ENCODE data around the gene DES. TPM values are rescaled to one million over a fixed set of nuclear protein-coding genes. Genes with fewer than 3 reads are reported as not detected.

The DES gene
- total RNA-seq, 4 donors from 2014 or later: 19,008 to 28,635 (median 23,575) TPM

- intact Hi-C loops (cut with DNase I; ENCODE audit: low total_unique reads): loop anchor here (10.0 kb wide), 1 partner anchor 1591 kb away; no protein-coding TSS in a partner anchor
- Histone ChIP-seq H3K4me3 (no peak overlapping the region), H3K9me3 (no peaks in the 10 kb centered on the region), H3K36me3 (peaks cover 0 to 55% of the 10 kb centered on the region in 2 donors), H3K27ac (peak overlapping the region; percentile 95 to 100 (median 98)), H3K4me1 (peaks cover 23 to 48% of the 10 kb centered on the region in 2 donors), H3K27me3 (no peaks in the 10 kb centered on the region)
- DNase-seq: no peak
- no peak for ATAC-seq
- TF ChIP-seq POLR2A (IDR thresholded peaks at IDR 0.05): no peak
- TF ChIP-seq, protein P1, sequence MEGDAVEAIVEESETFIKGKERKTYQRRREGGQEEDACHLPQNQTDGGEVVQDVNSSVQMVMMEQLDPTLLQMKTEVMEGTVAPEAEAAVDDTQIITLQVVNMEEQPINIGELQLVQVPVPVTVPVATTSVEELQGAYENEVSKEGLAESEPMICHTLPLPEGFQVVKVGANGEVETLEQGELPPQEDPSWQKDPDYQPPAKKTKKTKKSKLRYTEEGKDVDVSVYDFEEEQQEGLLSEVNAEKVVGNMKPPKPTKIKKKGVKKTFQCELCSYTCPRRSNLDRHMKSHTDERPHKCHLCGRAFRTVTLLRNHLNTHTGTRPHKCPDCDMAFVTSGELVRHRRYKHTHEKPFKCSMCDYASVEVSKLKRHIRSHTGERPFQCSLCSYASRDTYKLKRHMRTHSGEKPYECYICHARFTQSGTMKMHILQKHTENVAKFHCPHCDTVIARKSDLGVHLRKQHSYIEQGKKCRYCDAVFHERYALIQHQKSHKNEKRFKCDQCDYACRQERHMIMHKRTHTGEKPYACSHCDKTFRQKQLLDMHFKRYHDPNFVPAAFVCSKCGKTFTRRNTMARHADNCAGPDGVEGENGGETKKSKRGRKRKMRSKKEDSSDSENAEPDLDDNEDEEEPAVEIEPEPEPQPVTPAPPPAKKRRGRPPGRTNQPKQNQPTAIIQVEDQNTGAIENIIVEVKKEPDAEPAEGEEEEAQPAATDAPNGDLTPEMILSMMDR (IDR thresholded peaks at IDR 0.05 in 4 of 5, conservative IDR thresholded peaks at IDR 0.05 in 1 of 5): no peak
- in situ Hi-C loops (cut with MboI; ENCODE audit: low sequenced_read_pairs in 4 of 4): no loop called here
These were observed 7.3 kb downstream of the DES start for GRCh38 chr2:219425238-219426067.

DNA sequence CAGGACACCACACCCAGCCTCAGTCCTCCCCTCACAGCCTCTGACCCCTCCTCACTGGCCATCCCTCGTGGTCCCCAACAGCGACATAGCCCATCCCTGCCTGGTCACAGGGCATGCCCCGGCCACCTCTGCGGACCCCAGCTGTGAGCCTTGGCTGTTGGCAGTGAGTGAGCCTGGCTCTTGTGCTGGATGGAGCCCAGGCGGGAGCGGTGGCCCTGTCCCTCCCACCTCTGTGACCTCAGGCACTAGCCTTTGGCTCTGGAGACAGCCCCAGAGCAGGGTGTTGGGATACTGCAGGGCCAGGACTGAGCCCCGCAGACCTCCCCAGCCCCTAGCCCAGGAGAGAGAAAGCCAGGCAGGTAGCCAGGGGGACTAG lies 7.9 kb downstream of the DES start:
- no peak overlapping the region for H3K4me3 ChIP-seq
- no peak for TF ChIP-seq POLR2A (IDR thresholded peaks at IDR 0.05)
- TF ChIP-seq, protein P1 (IDR thresholded peaks at IDR 0.05 in 4 of 5, conservative IDR thresholded peaks at IDR 0.05 in 1 of 5): no peak
- no peaks in the 10 kb centered on the region for H3K9me3 ChIP-seq
- no peaks in the 10 kb centered on the region for H3K27me3 ChIP-seq
- H3K27ac ChIP-seq: peak overlapping the region; percentile 95 to 100 (median 98)
- in situ Hi-C loops (cut with MboI; ENCODE audit: low sequenced_read_pairs in 4 of 4): no loop called here
- H3K4me1 ChIP-seq: peaks cover 26 to 45% of the 10 kb centered on the region in 2 donors
- no peak for ATAC-seq
- intact Hi-C loops (cut with DNase I; ENCODE audit: low total_unique reads): loop anchor here (10.0 kb wide), 1 partner anchor 1591 kb away; no protein-coding TSS in a partner anchor
- peaks cover 0 to 49% of the 10 kb centered on the region in 2 donors for H3K36me3 ChIP-seq
- DNase-seq: peak in 1 of 2 donors; percentile 26

GRCh38 chr2:219426534-219427136 lies 8.5 kb downstream of the DES start:
- DNase-seq (peak in 1 of 2 donors; percentile 45), ATAC-seq (no peak)
- peaks cover 26 to 45% of the 10 kb centered on the region in 2 donors for H3K4me1 ChIP-seq
- H3K9me3 ChIP-seq: no peaks in the 10 kb centered on the region
- no peak for TF ChIP-seq POLR2A (IDR thresholded peaks at IDR 0.05)
- TF ChIP-seq, protein P1 (IDR thresholded peaks at IDR 0.05 in 4 of 5, conservative IDR thresholded peaks at IDR 0.05 in 1 of 5): no peak
- in situ Hi-C loops (cut with MboI; ENCODE audit: low sequenced_read_pairs in 4 of 4): no loop called here
- H3K36me3 ChIP-seq: peaks cover 0 to 44% of the 10 kb centered on the region in 2 donors
- intact Hi-C loops (cut with DNase I; ENCODE audit: low total_unique reads): loop anchor here (10.0 kb wide), 1 partner anchor 1592 kb away; no protein-coding TSS in a partner anchor
- no peak overlapping the region for H3K4me3 ChIP-seq
- no peaks in the 10 kb centered on the region for H3K27me3 ChIP-seq
- H3K27ac ChIP-seq: peak overlapping the region; percentile 95 to 100 (median 98)

DNA sequence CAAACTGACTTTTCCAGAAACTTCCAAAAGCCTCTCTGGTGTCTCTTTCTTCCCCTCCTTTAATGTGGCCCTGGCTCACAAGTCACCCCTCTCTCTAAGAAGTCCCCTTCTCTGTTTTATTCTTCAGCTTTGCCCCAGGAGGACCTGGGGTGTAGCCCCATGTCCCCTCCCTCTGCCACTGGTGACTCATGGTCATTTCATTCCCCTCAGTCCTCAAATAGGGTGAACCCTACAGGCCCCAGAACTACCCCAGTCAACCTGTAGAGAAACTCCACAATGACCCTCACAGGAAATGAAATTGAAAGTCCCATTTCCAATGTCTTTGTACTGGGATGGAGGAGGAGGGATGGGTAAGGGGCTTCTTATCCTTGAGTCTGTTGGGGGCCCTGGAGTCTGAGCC lies 10.3 kb downstream of the DES start:
- in situ Hi-C loops (cut with MboI; ENCODE audit: low sequenced_read_pairs in 4 of 4): no loop called here
- ATAC-seq: peak in 1 of 2 donors; percentile 10
- DNase-seq: peak in 1 of 2 donors; percentile 41
- Histone ChIP-seq H3K4me1 (peaks cover 17 to 36% of the 10 kb centered on the region in 2 donors), H3K4me3 (no peak overlapping the region), H3K27ac (peak overlapping the region; percentile 95 to 100 (median 98)), H3K9me3 (no peaks in the 10 kb centered on the region), H3K27me3 (no peaks in the 10 kb centered on the region), H3K36me3 (peaks cover 0 to 28% of the 10 kb centered on the region in 2 donors)
- TF ChIP-seq POLR2A (IDR thresholded peaks at IDR 0.05): no peak
- TF ChIP-seq, protein P1 (IDR thresholded peaks at IDR 0.05 in 4 of 5, conservative IDR thresholded peaks at IDR 0.05 in 1 of 5): no peak
- intact Hi-C loops (cut with DNase I; ENCODE audit: low total_unique reads): loop anchor here (10.0 kb wide), 1 partner anchor 1594 kb away; no protein-coding TSS in a partner anchor

All from gastrocnemius medialis (tissue), 4 donors.